ENCODE data around the gene EXOC6.

The EXOC6 gene

GRCh38 chr10:93083743-93084539 lies 235.6 kb downstream of the EXOC6 start:
- peaks cover 3% of the 10 kb centered on the region; the same call in 1 of the 2 replicates for H3K27me3 ChIP-seq (ENCODE audit: insufficient read depth, low read depth)
- H3K36me3 ChIP-seq (ENCODE audit: insufficient read depth) = no peaks in the 10 kb centered on the region
- H3K79me2 ChIP-seq (ENCODE audit: insufficient read depth, low read depth) = no peaks in the 10 kb centered on the region
- H3K9ac ChIP-seq = no peak overlapping the region
- H3K4me2 ChIP-seq = no peak overlapping the region
- no peak for TF ChIP-seq CTCF (conservative IDR thresholded peaks at IDR 0.05; ENCODE audit: low read depth, low read length)
- H2AFZ ChIP-seq (ENCODE audit: low read depth) = no peak overlapping the region
- H3K4me3 ChIP-seq (IDR thresholded peaks at IDR 0.05; ENCODE audit: insufficient read depth, low read depth, low read length) = no peak overlapping the region
- H3K4me1 ChIP-seq (ENCODE audit: low read depth, poor library complexity, severe bottlenecking) = peaks cover 46% of the 10 kb centered on the region
- no peaks in the 10 kb centered on the region for H4K20me1 ChIP-seq (ENCODE audit: insufficient read depth)
- no peak overlapping the region for H3K27ac ChIP-seq

- Histone ChIP-seq H3K4me1 (ENCODE audit: low read depth, poor library complexity, severe bottlenecking) (peaks cover 32% of the 10 kb centered on the region), H3K79me2 (ENCODE audit: insufficient read depth, low read depth) (no peaks in the 10 kb centered on the region), H2AFZ (ENCODE audit: low read depth) (no peak overlapping the region), H3K27me3 (ENCODE audit: insufficient read depth, low read depth) (peaks cover 3% of the 10 kb centered on the region; the same call in 1 of the 2 replicates), H3K36me3 (ENCODE audit: insufficient read depth) (no peaks in the 10 kb centered on the region), H3K27ac (no peak overlapping the region), H3K4me2 (peak overlapping the region; percentile 26; the same call in 1 of the 2 replicates), H4K20me1 (ENCODE audit: insufficient read depth) (no peaks in the 10 kb centered on the region), H3K9ac (no peak overlapping the region), H3K4me3 (IDR thresholded peaks at IDR 0.05; ENCODE audit: insufficient read depth, low read depth, low read length) (no peak overlapping the region)
- TF ChIP-seq CTCF (conservative IDR thresholded peaks at IDR 0.05; ENCODE audit: low read depth, low read length) = no peak
Observed at GRCh38 chr10:93085272-93085859, 237.0 kb downstream of the EXOC6 start.

GRCh38 chr10:93086289-93086688 lies 238.0 kb downstream of the EXOC6 start:
- Histone ChIP-seq H3K4me3 (IDR thresholded peaks at IDR 0.05; ENCODE audit: insufficient read depth, low read depth, low read length) (no peak overlapping the region), H3K9ac (no peak overlapping the region), H3K4me1 (ENCODE audit: low read depth, poor library complexity, severe bottlenecking) (peaks cover 29% of the 10 kb centered on the region), H3K79me2 (ENCODE audit: insufficient read depth, low read depth) (no peaks in the 10 kb centered on the region), H3K4me2 (peak overlapping the region; percentile 26; the same call in 1 of the 2 replicates), H4K20me1 (ENCODE audit: insufficient read depth) (no peaks in the 10 kb centered on the region), H2AFZ (ENCODE audit: low read depth) (no peak overlapping the region), H3K27ac (no peak overlapping the region), H3K27me3 (ENCODE audit: insufficient read depth, low read depth) (peaks cover 3% of the 10 kb centered on the region; the same call in 1 of the 2 replicates), H3K36me3 (ENCODE audit: insufficient read depth) (no peaks in the 10 kb centered on the region)
- no peak for TF ChIP-seq CTCF (conservative IDR thresholded peaks at IDR 0.05; ENCODE audit: low read depth, low read length)

- no peaks in the 10 kb centered on the region for H3K79me2 ChIP-seq (ENCODE audit: insufficient read depth, low read depth)
- peaks cover 3% of the 10 kb centered on the region; the same call in 1 of the 2 replicates for H3K27me3 ChIP-seq (ENCODE audit: insufficient read depth, low read depth)
- no peak overlapping the region for H3K4me3 ChIP-seq (IDR thresholded peaks at IDR 0.05; ENCODE audit: insufficient read depth, low read depth, low read length)
- peaks cover 29% of the 10 kb centered on the region for H3K4me1 ChIP-seq (ENCODE audit: low read depth, poor library complexity, severe bottlenecking)
- no peak for TF ChIP-seq CTCF (conservative IDR thresholded peaks at IDR 0.05; ENCODE audit: low read depth, low read length)
- no peak overlapping the region for H3K9ac ChIP-seq
- H3K27ac ChIP-seq = no peak overlapping the region
- H2AFZ ChIP-seq (ENCODE audit: low read depth) = no peak overlapping the region
- no peak overlapping the region for H3K4me2 ChIP-seq
- H3K36me3 ChIP-seq (ENCODE audit: insufficient read depth) = no peaks in the 10 kb centered on the region
- no peaks in the 10 kb centered on the region for H4K20me1 ChIP-seq (ENCODE audit: insufficient read depth)
Observed at GRCh38 chr10:93087846-93088245, 239.5 kb downstream of the EXOC6 start.

All from KMS-11 (cell line).